Astrocyte of the spinal cord (primary cell): ENCODE data around the gene ZNF480.
"Not testable (repeated sequence)": the region's sequence is repeated elsewhere in the genome, so short reads cannot be mapped to it uniquely, and the experiment has no call there.

Experiments
- DNase-seq: peaks from one replicate; pipeline ENCODE4 v3.0.0; 2011; ENCODE audit warnings: low read depth, low spot score
- H3K4me3 ChIP-seq: 2 replicates; pipeline ENCODE4 v1.5.1; 2011; ENCODE audit warnings: low read depth, mild to moderate bottlenecking, low read length, moderate library complexity
- CTCF ChIP-seq: IDR thresholded peaks from 2 replicates; pipeline ENCODE4 v1.5.1; 2012; ENCODE audit warnings: low read depth, mild to moderate bottlenecking, low read length, inconsistent platforms
- in situ Hi-C: cut with HindIII; loops from 2 replicates; pipeline ENCODE4 v1.10.0; 2017; ENCODE audit warnings: low sequenced_read_pairs

The ZNF480 gene

GRCh38 chr19:52296773-52297600 is at the start of gene ZNF480:
TSS of gene ZNF480 (plus strand) at chr19:52297169. CDS start at chr19:52300413, 3,244 bp downstream.
- in situ Hi-C loops, result no loop called here
- DNase-seq, result peak; percentile 75
- no peak for TF ChIP-seq CTCF
- H3K4me3 ChIP-seq, result peak within 1 kb of the TSS; percentile 79

- in situ Hi-C loops, result no loop called here
- no peak overlapping the region for H3K4me3 ChIP-seq
- no peak for DNase-seq
- TF ChIP-seq CTCF, result peak; percentile 27
Measured at GRCh38 chr19:52248241-52248640, 48.7 kb upstream of the ZNF480 start.

DNA sequence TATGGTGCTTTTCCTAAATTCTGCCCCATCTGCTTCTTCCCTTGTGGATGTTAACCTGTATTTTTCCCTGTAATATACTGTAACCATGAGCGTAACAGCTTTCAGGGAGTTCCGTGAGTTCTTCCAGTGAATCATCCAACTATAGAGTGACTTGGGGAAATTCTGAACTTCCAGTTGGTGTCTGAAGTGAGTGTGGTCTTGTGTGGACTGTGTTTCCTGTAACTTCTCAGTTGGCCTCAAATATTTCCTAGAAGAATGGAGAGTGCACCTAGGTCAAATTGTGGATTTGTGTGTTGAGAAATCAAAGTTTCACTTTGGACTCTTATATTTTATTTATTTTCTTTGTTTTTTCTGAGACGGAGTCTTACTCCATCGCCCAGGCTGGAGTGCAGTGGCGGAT is 38.5 kb upstream of the ZNF480 start:
- TF ChIP-seq CTCF, result no peak
- in situ Hi-C loops, result no loop called here
- no peak overlapping the region for H3K4me3 ChIP-seq
- no peak for DNase-seq

DNA sequence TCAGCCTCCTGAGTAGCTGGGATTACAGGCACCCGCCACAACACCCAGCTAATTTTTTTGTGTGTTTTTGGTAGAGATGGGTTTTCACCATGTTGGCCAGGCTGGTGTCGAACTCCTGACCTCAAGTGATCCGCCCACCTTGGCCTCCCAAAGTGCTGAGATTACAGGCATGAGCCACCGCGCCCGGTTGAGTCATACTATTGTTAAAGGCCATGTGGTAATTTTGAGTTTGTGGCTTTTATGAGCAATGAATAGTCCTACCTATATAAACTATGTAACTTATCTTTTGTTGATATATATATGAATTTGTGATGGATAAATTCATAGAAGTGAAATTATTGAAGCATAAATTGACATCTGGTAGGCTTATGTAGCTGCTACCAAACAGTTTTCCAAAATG is 31.4 kb upstream of the ZNF480 start:
- in situ Hi-C loops, DNase-seq, H3K4me3 ChIP-seq: not testable (repeated sequence)

DNA sequence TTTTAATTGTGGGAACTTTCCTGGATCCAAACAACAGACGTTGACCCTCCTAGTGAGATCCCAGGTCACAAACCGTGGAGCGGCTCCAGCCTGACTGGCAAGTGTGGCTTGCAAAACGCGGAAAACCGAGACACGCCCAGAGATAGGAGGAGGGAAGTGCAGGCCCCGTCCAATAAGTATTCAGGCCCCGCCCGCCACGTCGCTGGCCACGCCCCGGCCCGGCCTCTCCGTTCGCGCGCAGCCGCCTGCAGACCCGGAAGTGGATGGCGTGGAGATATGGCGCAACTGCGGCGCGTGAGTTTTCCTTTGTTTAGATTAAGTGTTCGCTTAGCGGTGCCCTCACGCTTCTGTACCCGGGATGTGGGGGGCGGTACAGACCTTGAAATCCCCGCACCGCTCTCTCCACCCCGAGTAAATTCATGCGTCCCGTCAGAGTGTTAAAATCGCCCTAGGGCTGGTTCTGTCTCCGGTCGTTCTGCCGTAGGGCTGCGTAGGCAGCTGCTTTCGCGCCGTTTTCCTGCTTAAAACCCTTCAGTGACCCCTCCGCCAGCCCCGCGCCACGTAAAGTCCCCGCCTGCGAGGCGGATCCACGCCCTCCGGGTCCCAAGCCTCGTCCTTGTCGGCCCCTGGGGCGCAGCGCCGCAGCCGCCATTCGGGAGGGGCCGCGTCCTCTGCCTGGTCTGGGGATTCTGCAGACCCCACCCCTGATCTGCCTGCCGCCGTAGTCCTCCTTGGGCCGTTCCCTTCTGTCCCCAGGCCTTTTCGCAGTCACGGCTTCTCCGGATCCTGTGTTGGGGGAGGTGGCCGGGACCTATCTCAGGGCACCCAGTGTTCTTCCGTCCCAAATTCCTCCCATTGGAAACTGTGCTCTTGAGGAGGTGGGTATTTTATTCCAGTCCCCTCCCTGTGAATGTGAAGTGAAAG is 27.4 kb upstream of the ZNF480 start, which contains the start of gene ZNF766:
ZNF766 (plus strand) TSS at position 250 of the 924 bp plus-strand sequence; CDS start at position 277, 27 bp downstream.
- TF ChIP-seq CTCF, result no peak
- peak within 1 kb of the TSS; percentile 99 for H3K4me3 ChIP-seq
- in situ Hi-C loops, result no loop called here
- DNase-seq, result peak; percentile 95

DNA sequence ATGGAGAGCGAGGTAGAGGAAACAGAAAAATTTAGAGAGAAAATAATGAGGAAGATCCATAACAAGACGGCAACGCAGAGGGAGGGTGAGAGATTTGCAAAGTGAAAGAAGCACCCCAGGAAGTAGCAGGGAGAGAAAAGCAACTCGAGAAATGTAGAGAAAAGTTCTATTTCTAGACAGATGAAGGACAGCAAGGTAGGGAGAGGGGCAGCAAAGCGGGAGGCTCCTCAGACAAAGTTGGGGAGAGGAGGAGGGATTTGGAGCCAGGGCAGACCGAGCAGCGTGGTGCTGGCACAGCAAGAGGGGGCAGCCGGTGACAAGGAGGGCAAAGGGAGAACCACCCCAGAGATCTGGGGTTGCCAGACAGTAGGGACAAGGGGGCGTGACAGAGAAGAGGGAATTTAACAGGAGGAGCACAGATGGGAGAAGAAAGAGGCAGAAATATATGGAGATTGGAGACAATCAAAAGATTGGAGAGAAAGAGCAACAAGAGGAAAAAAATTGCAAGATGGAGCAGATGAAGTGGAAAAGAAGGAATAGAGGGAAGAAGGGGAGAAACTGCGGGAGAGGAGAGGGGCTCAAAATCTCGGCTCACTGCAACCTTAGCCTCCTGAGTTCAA is 26.6 kb upstream of the ZNF480 start:
- peak overlapping the region; percentile 99 for H3K4me3 ChIP-seq
- in situ Hi-C loops, result no loop called here
- no peak for DNase-seq
- TF ChIP-seq CTCF, result no peak
